SK-N-SH treated with all-trans-retinoic acid at 6 μM for 48 hours (cell line): ENCODE results near the gene CWC27.

ENCODE experiments used
- PATZ1 ChIP-seq: fragments of 250-450 bp; sonication (Bioruptor Pico); IDR thresholded peaks from 2 replicates; pipeline ENCODE4 v1.8.0; 2020; ENCODE audit warnings: mild to moderate bottlenecking, moderate library complexity, borderline replicate concordance
- TCF4 ChIP-seq: fragments of 250-450 bp; sonication (Bioruptor Pico); IDR thresholded peaks from 2 replicates; pipeline ENCODE4 v1.8.0; 2021; ENCODE audit warnings: mild to moderate bottlenecking, moderate library complexity, borderline replicate concordance
- ZFP30 ChIP-seq: fragments of 450-650 bp; formaldehyde crosslinking; IDR thresholded peaks from 2 replicates; pipeline ENCODE4 v1.5.0; 2022; ENCODE audit warnings: mild to moderate bottlenecking, moderate library complexity

- no peak for TF ChIP-seq ZFP30 (CRISPR knock-in tag)
- no peak for TF ChIP-seq TCF4 (CRISPR knock-in tag)
- TF ChIP-seq PATZ1, result no peak
Measured at GRCh38 chr5:64971513-64971912, 202.8 kb downstream of the CWC27 start.
